Upper lobe of right lung (tissue), 1 donor: ENCODE results near the gene PEAK1. TPM values are rescaled to one million over a fixed set of nuclear protein-coding genes. Genes with fewer than 3 reads are reported as not detected.

Experiments
- ATAC-seq: fragments of 200-7000 bp; cut with Tn5 transposase; one replicate; pipeline ENCODE4 v1.9.1; 2020; ENCODE audit warnings: mild to moderate bottlenecking, moderate library complexity
- DNase-seq: peaks from one replicate; pipeline ENCODE4 v3.0.0-alpha.2; 2020
- H3K27ac ChIP-seq: fragments of 200-600 bp; one replicate; pipeline ENCODE4 v1.8.0; 2022
- H3K27me3 ChIP-seq: fragments of 200-600 bp; one replicate; pipeline ENCODE4 v1.8.0; 2022; ENCODE audit warnings: mild to moderate bottlenecking
- H3K36me3 ChIP-seq: fragments of 200-600 bp; one replicate; pipeline ENCODE4 v1.8.0; 2022
- H3K4me1 ChIP-seq: fragments of 200-600 bp; one replicate; pipeline ENCODE4 v1.8.0; 2022
- H3K4me3 ChIP-seq: fragments of 200-600 bp; one replicate; pipeline ENCODE4 v1.8.0; 2022; ENCODE audit warnings: mild to moderate bottlenecking
- H3K9me3 ChIP-seq: fragments of 200-600 bp; one replicate; pipeline ENCODE4 v1.8.0; 2022
- intact Hi-C: fragments of 100-400 bp; cut with DNase I; formaldehyde crosslinking; loops from one replicate; pipeline ENCODE4 v1.11.0; 2022
- total RNA-seq: library from RNA; stranded (reverse); fragmentation: NEBNext Ultra II Directional; extraction: Animal tissue kit (Norgen Biotek cat#: 25700); gene quantifications from one replicate; pipeline ENCODE4 v1.2.1, GENCODE V29; 2021
- TF ChIP-seq, protein P1 (sequence below): fragments of 200-600 bp; IDR thresholded peaks from one replicate; pipeline ENCODE4 v1.8.0; 2022; ENCODE audit warnings: antibody characterized with exemption
- donor health status: DM: no; HTN: yes; CAD: no; lungs with severe emphysema.

PEAK1 gene
- total RNA-seq, 1 donor from 2014 or later, result 139 TPM

DNA sequence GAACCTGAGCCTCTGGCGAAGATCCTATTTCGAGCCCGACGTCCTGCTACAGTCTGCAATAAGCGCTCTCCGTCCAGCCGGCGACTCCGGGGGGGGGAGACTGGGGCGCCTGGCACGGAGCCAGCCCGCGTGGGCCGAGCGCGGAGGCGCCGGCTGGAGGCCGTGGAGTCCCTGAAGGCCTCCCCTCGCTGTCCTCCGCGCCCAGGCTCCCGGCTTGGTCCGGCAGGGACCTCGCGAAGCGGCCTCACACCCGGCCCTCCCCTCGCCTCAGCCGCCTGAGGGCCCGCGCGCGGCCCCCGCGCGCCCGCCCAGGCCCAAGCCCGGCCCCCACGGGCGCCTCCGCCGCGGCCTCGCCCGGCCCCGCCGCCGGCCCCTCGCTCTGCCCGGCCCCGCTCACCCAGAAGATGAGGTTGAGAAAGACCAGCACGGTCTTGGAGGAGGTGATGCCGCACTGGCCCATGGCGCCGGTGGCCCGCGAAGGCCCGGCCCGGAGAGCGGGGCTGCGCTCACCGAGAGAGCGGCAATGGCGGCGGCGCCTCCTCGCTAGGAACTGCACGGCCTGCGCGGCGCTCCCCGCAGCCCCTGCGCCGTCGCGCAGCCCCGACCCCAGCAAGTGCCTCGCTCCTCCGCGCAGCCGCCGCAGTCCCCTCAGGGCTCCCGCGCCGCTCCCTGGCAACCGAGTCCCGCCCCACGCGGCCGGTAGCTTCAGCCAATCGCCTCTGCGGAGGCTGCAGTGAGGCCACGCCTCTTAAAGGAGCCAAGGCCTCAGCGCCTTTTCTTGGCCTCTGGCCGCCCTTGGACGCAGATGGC lies 349.2 kb downstream of the PEAK1 start, which contains the start of gene TSPAN3:
Gene TSPAN3, minus strand, starts transcription at position 615 of the 810 bp plus-strand sequence. Its CDS starts 155 bp downstream, at position 460.
- Histone ChIP-seq H3K27ac (peak within 1 kb of the TSS; percentile 92), H3K36me3 (no peaks in the 10 kb centered on the region), H3K4me1 (peaks cover 37% of the 10 kb centered on the region), H3K9me3 (no peaks in the 10 kb centered on the region), H3K4me3 (peak within 1 kb of the TSS; percentile 81), H3K27me3 (no peaks in the 10 kb centered on the region)
- intact Hi-C loops, result no loop called here
- ATAC-seq (peak; percentile 95), DNase-seq (peak; percentile 97)
- TF ChIP-seq, protein P1, sequence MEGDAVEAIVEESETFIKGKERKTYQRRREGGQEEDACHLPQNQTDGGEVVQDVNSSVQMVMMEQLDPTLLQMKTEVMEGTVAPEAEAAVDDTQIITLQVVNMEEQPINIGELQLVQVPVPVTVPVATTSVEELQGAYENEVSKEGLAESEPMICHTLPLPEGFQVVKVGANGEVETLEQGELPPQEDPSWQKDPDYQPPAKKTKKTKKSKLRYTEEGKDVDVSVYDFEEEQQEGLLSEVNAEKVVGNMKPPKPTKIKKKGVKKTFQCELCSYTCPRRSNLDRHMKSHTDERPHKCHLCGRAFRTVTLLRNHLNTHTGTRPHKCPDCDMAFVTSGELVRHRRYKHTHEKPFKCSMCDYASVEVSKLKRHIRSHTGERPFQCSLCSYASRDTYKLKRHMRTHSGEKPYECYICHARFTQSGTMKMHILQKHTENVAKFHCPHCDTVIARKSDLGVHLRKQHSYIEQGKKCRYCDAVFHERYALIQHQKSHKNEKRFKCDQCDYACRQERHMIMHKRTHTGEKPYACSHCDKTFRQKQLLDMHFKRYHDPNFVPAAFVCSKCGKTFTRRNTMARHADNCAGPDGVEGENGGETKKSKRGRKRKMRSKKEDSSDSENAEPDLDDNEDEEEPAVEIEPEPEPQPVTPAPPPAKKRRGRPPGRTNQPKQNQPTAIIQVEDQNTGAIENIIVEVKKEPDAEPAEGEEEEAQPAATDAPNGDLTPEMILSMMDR, result no peak

DNA sequence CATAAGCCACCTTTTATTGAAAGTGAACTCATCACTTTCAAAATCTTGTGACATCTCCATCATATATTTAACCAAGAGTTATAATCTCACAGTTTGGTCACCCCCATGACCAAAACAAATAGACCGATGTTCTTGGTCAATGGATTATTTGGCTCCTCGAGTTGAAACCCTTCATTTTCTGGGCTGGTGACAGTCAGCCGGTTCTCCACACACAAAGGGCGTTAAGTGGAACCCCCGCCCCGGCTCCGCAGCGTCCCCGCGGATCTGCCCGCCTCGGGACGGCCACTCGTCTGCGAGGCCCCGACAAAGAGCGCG lies 349.8 kb downstream of the PEAK1 start:
- peaks cover 42% of the 10 kb centered on the region for H3K4me1 ChIP-seq
- DNase-seq (no peak), ATAC-seq (no peak)
- H3K4me3 ChIP-seq, result peak overlapping the region; percentile 81
- no peaks in the 10 kb centered on the region for H3K36me3 ChIP-seq
- no peaks in the 10 kb centered on the region for H3K9me3 ChIP-seq
- no peaks in the 10 kb centered on the region for H3K27me3 ChIP-seq
- peak overlapping the region; percentile 92 for H3K27ac ChIP-seq
- intact Hi-C loops, result no loop called here
- TF ChIP-seq, protein P1, result no peak

GRCh38 chr15:77069521-77070121 lies 350.3 kb downstream of the PEAK1 start:
- Histone ChIP-seq H3K27me3 (no peaks in the 10 kb centered on the region), H3K36me3 (no peaks in the 10 kb centered on the region), H3K27ac (peak overlapping the region; percentile 92), H3K4me1 (peaks cover 47% of the 10 kb centered on the region), H3K4me3 (peak overlapping the region; percentile 81), H3K9me3 (no peaks in the 10 kb centered on the region)
- TF ChIP-seq, protein P1, result no peak
- intact Hi-C loops, result no loop called here
- peak; percentile 73 for ATAC-seq
- peak; percentile 68 for DNase-seq

DNA sequence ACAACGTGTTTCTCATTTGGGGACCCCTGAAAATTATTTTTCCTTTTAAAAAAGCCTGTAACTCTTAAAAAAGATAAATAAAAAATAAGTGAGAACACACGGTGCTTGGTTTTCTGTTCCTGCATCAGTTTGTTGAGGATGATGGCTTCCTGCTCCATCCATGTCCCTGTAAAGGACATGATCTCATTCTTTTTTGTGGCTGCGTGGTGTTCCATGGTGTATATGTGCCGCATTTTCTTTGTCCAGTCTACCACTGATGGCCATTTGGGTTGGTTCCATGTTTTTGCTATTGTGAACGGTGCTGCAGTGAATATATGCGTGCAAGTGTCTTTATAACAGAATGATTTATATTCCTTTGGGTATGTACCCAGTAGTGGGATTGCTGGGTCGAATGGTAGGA lies 351.3 kb downstream of the PEAK1 start:
- Histone ChIP-seq H3K36me3 (no peaks in the 10 kb centered on the region), H3K4me1 (peaks cover 56% of the 10 kb centered on the region)

DNA sequence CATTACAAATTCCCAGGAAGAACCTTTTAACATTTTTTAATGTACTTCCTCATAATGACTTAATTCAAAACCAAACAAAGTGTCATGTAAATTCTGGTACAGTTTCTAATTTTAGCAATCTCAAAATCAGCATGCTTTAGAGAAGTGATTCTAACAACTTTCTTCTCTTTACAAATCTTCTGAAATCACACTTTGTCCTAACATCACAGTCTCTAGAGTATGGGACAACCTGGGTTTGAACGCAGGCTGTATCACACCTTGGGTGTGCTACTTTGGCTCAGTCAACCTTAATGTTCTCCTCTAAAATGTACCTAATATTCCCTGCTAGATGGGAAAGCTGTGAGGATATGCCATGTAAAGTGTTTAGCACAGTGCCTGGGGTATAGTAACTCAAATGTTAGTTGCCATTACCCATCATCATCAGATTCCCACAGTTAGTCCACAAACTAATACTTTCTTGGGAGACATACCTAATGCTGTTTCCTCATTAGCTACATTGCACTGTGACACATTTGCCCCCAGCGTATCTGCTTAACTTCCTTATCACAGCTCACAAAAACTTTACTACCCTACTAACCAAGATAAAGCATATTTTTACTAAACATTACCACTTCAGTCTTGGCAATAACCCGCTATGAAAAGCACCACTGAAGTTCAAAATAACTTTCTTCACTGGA lies 352.1 kb downstream of the PEAK1 start:
- Histone ChIP-seq H3K27me3 (no peaks in the 10 kb centered on the region), H3K4me1 (peaks cover 62% of the 10 kb centered on the region), H3K4me3 (no peak overlapping the region), H3K9me3 (no peaks in the 10 kb centered on the region), H3K27ac (peak overlapping the region; percentile 92), H3K36me3 (no peaks in the 10 kb centered on the region)
- ATAC-seq (peak; percentile 8), DNase-seq (no peak)
- TF ChIP-seq, protein P1, result no peak
- intact Hi-C loops, result no loop called here

More for the DNA sequence above, 351.3 kb downstream of the PEAK1 start:
- H3K9me3 ChIP-seq, result no peaks in the 10 kb centered on the region
- intact Hi-C loops, result no loop called here
- DNase-seq, result no peak
- peak overlapping the region; percentile 92 for H3K27ac ChIP-seq
- ATAC-seq, result no peak
- H3K4me3 ChIP-seq, result peak overlapping the region; percentile 81
- TF ChIP-seq, protein P1, result no peak
- H3K27me3 ChIP-seq, result no peaks in the 10 kb centered on the region
